Right lobe of liver (tissue), 6 donors: ENCODE data around the gene MAGI1. TPM values are rescaled to one million over a fixed set of nuclear protein-coding genes. Genes with fewer than 3 reads are reported as not detected.

Experiments
- ATAC-seq, 4 donors: fragments of 200-7000 bp; cut with Tn5 transposase; one replicate each; pipeline ENCODE4 v1.9.1; 2020; ENCODE audit warnings: mild to moderate bottlenecking in 4 of 4, moderate library complexity in 4 of 4
- DNase-seq, 3 donors: peaks; one replicate each; pipeline ENCODE4 v3.0.0-alpha.2; 2020
- H3K27ac ChIP-seq, 3 donors: fragments of 200-600 bp; one replicate each; pipeline ENCODE4 v1.8.0; 2022
- H3K27me3 ChIP-seq, 2 donors: fragments of 200-600 bp; one replicate each; pipeline ENCODE4 v1.8.0; 2022
- H3K36me3 ChIP-seq, 4 donors: fragments of 200-600 bp; sonication (generic) in 1 of 4; one replicate each; pipeline versions ENCODE4 v1.5.1 to v1.8.0; 2017 to 2022; ENCODE audit warnings: control low read depth in 1 of 4
- H3K4me1 ChIP-seq, 4 donors: fragments of 200-600 bp; sonication (generic) in 1 of 4; one replicate each; pipeline versions ENCODE4 v1.5.1 to v1.8.0; 2017 to 2022; ENCODE audit warnings: control low read depth in 1 of 4
- H3K4me3 ChIP-seq, 3 donors: fragments of 200-600 bp; one replicate each; pipeline ENCODE4 v1.8.0; 2022
- H3K9me3 ChIP-seq, 4 donors: fragments of 200-600 bp; sonication (generic) in 1 of 4; one replicate each; pipeline versions ENCODE4 v1.5.1 to v1.8.0; 2017 to 2022; ENCODE audit warnings: control low read depth in 1 of 4
- POLR2A ChIP-seq: fragments of 450-650 bp; IDR thresholded peaks from one replicate; pipeline ENCODE4 v1.6.1; 2017; ENCODE audit warnings: antibody characterized with exemption, mild to moderate bottlenecking
- WGBS: methylation state at CpG from one replicate; pipeline ENCODE4 v1.1.6; 2018; ENCODE audit warnings: low coverage, low lambda C conversion rate; ENCODE audit not compliant: insufficient coverage; ENCODE audit errors: missing lambda C conversion rate; 5-methylcytosine and 5-hydroxymethylcytosine counted together
- intact Hi-C, 2 donors: fragments of 100-400 bp; cut with DNase I; formaldehyde crosslinking; loops; one replicate each; pipeline versions ENCODE4 v1.11.2 to v1.14.1; 2022
- total RNA-seq, 6 experiments: library from RNA; depleted of rRNA in 2 of 6; stranded (reverse); fragments of >200 nt in 2 of 6; fragmentation: NEBNext Ultra II Directional in 3 of 6; extraction: Animal tissue kit (Norgen Biotek cat#: 25700) in 3 of 6; gene quantifications; one replicate each; pipeline versions ENCODE4 v1.1.0 to v1.2.4, GENCODE V29; 2016 to 2023
- TF ChIP-seq, protein P1 (sequence below), 4 donors: fragments of 200-600 bp in 3 of 4; fragments of 450-650 bp in 1 of 4; IDR thresholded peaks; one replicate each; pipeline versions ENCODE4 v1.5.1 to v1.8.0; 2016 to 2022; ENCODE audit warnings: antibody characterized with exemption in 4 of 4, mild to moderate bottlenecking in 2 of 4
- donor health status: DM: no; HTN: yes; CAD: no.
- donor health status: DM: no; HTN: no; CAD: no.
- donor health status: DM: no; HTN: no; CAD: no.
- donor health status: DM: no; HTN: yes; CAD: no.
- donor health status: DM: no; HTN: yes; CAD: no.

MAGI1 gene
- total RNA-seq, 6 experiments from 2014 or later: 22.6 to 37.7 (median 26.9) TPM

DNA sequence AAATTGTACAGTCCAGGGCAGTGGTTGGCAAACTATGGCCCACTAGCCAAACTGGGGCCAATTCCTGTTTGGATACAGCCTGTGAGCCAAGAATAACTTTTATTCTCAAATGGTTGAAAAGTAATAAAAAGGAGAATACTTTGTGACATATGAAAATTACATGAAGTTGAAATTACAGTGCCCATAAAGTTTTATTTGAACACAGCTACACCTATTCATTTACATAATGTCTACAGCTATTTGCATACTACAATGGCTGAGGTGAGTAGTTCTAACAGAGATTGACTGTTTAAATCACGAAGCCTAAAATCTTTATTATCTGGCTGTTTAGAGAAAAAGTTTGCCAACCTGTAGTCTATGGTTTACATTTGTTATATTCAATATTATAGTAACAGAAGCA is 600.1 kb downstream of the MAGI1 start:
- Histone ChIP-seq H3K36me3 (peaks cover 0 to 20% (median 2%) of the 10 kb centered on the region in 4 donors), H3K9me3 (no peaks in the 10 kb centered on the region), H3K4me1 (no peaks in the 10 kb centered on the region), H3K27ac (no peak overlapping the region), H3K4me3 (no peak overlapping the region), H3K27me3 (no peaks in the 10 kb centered on the region)
- WGBS: 89% methylated on average over 1 of the region's 1 CpG
- TF ChIP-seq, protein P1, sequence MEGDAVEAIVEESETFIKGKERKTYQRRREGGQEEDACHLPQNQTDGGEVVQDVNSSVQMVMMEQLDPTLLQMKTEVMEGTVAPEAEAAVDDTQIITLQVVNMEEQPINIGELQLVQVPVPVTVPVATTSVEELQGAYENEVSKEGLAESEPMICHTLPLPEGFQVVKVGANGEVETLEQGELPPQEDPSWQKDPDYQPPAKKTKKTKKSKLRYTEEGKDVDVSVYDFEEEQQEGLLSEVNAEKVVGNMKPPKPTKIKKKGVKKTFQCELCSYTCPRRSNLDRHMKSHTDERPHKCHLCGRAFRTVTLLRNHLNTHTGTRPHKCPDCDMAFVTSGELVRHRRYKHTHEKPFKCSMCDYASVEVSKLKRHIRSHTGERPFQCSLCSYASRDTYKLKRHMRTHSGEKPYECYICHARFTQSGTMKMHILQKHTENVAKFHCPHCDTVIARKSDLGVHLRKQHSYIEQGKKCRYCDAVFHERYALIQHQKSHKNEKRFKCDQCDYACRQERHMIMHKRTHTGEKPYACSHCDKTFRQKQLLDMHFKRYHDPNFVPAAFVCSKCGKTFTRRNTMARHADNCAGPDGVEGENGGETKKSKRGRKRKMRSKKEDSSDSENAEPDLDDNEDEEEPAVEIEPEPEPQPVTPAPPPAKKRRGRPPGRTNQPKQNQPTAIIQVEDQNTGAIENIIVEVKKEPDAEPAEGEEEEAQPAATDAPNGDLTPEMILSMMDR (IDR thresholded peaks at IDR 0.05): no peak
- TF ChIP-seq POLR2A: no peak
- DNase-seq (no peak), ATAC-seq (no peak)
- intact Hi-C loops: loop anchor here in 1 of 2 donors (10.0 kb wide), 1 partner anchor 306 kb away; no protein-coding TSS in a partner anchor

DNA sequence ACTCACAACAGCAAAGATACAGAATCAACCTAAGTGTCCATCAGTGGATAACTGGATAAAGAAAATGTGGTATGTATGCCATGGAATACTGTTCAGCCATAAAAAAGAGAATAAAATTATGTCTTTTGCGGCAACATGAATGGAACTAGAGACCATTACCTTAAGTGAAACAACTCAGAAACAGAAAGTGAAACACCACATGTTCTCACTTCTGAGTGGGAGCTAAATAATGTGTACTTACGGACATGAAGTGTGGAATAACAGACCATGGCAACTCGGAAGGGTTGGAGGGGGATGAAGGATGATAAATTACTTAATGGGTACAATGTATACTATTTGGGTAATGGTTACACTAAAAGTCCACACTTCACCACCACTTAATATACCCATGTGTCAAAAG is 600.6 kb downstream of the MAGI1 start:
- H3K36me3 ChIP-seq: peaks cover 0 to 20% (median 2%) of the 10 kb centered on the region in 4 donors
- H3K9me3 ChIP-seq: no peaks in the 10 kb centered on the region
- no peak overlapping the region for H3K4me3 ChIP-seq
- H3K4me1 ChIP-seq: no peaks in the 10 kb centered on the region
- no peak for TF ChIP-seq POLR2A
- TF ChIP-seq, protein P1 (IDR thresholded peaks at IDR 0.05): no peak
- no peak for DNase-seq
- H3K27ac ChIP-seq: no peak overlapping the region
- intact Hi-C loops: loop anchor here in 1 of 2 donors (10.0 kb wide), 1 partner anchor 307 kb away; no protein-coding TSS in a partner anchor
- WGBS: 75% methylated on average over 2 of the region's 3 CpGs
- ATAC-seq: no peak
- no peaks in the 10 kb centered on the region for H3K27me3 ChIP-seq

DNA sequence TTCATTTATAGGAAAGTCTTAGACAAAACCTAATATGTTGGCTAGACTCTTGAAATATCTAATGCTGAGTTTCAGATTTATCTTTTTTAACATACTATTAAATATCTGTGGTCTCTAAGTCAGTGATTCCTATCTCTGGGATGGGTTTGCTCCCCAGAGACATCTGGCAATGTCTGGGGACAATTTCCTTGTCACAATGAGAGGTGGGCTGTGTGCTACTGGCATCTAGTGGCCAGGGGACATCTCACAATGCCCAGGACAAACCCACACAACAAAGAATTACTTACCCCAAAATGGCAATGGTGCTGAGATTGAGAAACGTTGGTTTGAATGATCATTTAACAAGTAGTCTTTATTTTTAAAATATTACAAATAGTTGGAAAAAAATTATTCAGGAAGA is 602.1 kb downstream of the MAGI1 start:
- DNase-seq (no peak), ATAC-seq (peak in 1 of 4 donors; percentile 32)
- Histone ChIP-seq H3K9me3 (no peaks in the 10 kb centered on the region), H3K4me1 (no peaks in the 10 kb centered on the region), H3K36me3 (peaks cover 0 to 20% (median 2%) of the 10 kb centered on the region in 4 donors), H3K4me3 (no peak overlapping the region), H3K27ac (no peak overlapping the region), H3K27me3 (no peaks in the 10 kb centered on the region)
- intact Hi-C loops: loop anchor here in 1 of 2 donors (10.0 kb wide), 1 partner anchor 308 kb away; no protein-coding TSS in a partner anchor
- WGBS: 20% methylated on average over 1 of the region's 1 CpG
- TF ChIP-seq POLR2A: no peak
- TF ChIP-seq, protein P1 (IDR thresholded peaks at IDR 0.05): peak in 3 of 4 donors; percentile 14 to 31 (median 22)

DNA sequence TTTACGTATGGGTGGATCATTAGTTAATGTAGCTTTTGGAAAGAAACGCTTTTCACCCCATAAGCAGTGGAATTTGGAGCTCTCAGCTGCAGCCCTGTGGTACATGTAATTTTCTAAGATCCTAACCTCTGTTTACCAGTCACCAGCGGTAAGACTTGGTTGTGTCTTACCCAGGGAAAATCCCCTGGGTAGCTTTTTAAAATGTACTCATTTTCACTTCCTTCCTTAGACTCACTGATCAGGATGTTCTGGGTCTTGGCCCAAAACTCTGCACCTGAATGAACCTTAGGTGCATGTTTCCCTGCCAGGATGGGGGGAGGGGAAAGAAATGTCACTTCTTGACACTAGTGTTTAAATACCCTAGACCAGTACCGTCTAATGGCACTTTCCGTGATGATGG is 605.2 kb downstream of the MAGI1 start:
- H3K4me1 ChIP-seq: no peaks in the 10 kb centered on the region
- intact Hi-C loops: loop anchor here in 1 of 2 donors (10.0 kb wide), 1 partner anchor 311 kb away; no protein-coding TSS in a partner anchor
- H3K27ac ChIP-seq: no peak overlapping the region
- no peaks in the 10 kb centered on the region for H3K9me3 ChIP-seq
- no peak for ATAC-seq
- WGBS: 92% methylated on average over 5 of the region's 5 CpGs
- H3K4me3 ChIP-seq: no peak overlapping the region
- peaks cover 0 to 36% (median 3%) of the 10 kb centered on the region in 4 donors for H3K36me3 ChIP-seq
- TF ChIP-seq, protein P1 (IDR thresholded peaks at IDR 0.05): no peak
- TF ChIP-seq POLR2A: no peak
- no peaks in the 10 kb centered on the region for H3K27me3 ChIP-seq
- DNase-seq: no peak
